IPS DF 4.7 (cell line): ENCODE measurements around the gene BTBD6.

Experiments
- DNase-seq: peaks from one replicate; pipeline ENCODE4 v3.0.0-alpha.2; 2013; ENCODE audit warnings: low spot score; ENCODE audit errors: extremely low read depth

The BTBD6 gene

DNA sequence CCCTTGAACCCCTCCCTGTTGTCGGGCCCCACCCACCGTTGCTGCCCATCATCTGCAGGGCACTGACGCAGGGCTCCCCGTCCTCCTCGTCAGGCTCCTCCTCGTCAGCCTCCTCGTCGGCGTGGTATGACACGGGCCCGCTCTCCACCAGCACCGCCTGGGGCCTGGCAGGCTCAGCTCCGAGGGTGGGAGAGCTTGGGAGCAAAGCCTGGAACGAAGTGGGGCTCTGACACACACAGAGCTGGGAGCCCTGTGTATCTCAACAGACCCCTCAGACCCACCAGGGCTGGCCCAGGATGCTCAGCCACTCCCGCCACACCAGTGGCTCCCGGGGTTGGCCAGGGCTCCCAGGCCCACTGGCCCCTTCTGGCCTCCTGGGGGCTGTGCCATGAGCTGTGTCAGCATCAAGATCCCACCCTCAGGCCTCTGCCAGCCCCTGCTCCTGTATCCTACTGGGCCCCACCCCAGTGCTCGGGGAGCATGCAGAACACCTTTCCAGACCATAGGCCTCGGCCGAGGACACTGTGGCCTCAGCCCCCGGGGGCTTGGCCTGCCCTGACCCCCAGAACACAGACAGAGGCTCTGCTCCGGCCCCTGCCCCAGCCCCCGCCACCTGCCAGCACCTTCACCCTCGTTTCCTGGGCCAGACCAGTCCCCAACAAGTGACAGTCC lies 37.1 kb upstream of the BTBD6 start:
- DNase-seq: no peak

- no peak for DNase-seq
Observed at GRCh38 chr14:105211758-105212089, 36.6 kb upstream of the BTBD6 start.

- DNase-seq: no peak
Observed at GRCh38 chr14:105212541-105213300, 35.6 kb upstream of the BTBD6 start.

- no peak for DNase-seq
Observed at GRCh38 chr14:105213361-105213760, 35.0 kb upstream of the BTBD6 start.

DNA sequence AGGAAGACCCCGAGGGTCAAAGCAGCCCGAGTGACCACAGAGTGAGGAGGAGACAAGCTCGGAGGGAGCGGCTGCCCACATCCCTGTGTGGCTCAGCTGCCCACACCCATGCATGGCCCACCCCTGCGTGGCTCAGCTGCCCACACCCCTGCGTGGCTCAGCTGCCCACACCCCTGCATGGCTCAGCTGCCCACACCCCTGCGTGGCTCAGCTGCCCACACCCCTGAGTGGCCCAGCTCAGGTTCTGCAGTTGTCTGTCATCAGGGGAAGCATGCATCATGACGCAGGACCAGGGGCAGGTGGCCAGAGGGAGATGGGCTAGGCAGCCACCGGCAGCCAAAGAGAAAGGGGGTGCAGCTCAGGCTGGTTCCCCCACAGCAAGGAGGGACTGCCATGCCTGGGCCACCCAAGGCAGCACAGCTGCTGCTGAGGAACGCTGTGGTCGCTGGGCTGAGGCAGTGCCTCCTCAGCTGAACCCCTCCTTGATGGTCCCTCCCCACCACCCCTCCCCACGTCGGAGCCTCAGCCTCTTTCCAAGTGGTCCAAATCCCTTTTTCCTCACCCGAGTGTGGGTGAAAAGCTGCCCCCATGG lies 33.9 kb upstream of the BTBD6 start:
- DNase-seq: no peak

DNA sequence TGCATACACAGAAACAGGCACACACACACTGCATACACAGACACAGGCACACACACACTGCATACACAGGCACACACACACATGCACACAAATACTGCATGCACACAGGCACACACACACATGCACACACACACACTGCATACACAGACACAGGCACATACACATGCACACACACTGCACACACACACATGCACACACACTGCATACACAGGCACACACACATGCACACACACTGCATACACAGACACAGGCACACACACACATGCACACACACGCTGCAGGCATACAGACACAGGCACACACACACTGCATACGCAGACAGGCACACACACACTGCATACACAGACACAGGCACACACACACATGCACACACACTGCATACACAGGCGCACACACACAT lies 32.7 kb upstream of the BTBD6 start:
- no peak for DNase-seq

DNA sequence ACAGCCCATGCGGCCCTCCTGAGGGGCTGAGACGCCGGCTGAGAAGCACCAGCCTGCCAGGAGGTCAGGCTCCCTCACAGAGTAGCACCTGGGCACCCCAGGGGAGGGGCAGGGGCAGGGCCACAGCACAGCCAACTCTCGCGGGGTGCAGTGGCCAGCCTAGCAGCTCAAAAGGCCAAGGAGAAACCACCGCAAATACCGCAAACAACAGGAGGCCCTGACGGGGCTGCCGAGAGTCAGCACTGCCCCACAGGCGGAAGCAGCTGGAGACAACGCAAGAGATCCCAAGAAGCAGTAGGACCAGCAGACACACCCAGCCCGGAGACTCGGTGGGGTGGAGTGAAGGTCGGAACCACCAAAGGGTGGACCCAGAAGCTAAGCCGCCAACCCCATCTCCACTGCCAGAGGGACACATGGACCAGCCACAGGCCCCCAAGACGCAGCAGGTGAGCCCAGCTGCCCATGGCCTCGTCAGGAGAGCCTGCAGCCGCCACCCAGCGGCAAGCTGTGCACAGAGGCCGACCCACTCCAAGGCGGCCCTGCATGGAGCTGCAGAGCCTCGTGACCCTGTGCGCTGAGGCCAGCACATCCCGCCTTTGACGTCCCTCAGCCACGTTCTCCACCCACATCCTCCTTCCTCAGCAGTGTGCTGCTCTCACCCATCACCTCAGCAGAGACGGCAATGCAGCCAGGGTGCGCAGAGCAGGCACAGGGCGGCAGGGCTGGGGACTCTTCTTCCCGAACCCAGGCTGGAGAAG lies 31.7 kb upstream of the BTBD6 start:
- DNase-seq: no peak

GRCh38 chr14:105217774-105218173 lies 30.6 kb upstream of the BTBD6 start:
- no peak for DNase-seq

DNA sequence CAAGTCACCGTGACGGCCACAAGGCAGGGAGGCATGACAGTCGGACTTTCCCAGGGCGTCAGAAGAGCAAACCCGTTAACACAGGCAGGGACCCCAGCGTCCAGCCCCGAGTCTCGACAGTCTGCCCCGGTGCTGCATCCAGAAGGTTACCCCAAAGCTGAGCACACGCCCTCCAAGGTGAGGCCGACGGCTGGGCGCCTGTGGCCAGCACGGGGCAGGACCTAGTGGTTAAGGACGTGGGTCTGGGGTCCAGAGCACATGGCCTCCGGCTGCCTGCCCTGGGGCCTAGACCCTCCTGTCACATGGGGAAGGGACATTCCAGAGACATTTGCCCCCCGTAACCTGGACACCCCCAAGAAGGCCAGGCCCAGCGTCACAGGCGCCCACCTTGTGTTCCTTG lies 29.7 kb upstream of the BTBD6 start:
- no peak for DNase-seq

DNA sequence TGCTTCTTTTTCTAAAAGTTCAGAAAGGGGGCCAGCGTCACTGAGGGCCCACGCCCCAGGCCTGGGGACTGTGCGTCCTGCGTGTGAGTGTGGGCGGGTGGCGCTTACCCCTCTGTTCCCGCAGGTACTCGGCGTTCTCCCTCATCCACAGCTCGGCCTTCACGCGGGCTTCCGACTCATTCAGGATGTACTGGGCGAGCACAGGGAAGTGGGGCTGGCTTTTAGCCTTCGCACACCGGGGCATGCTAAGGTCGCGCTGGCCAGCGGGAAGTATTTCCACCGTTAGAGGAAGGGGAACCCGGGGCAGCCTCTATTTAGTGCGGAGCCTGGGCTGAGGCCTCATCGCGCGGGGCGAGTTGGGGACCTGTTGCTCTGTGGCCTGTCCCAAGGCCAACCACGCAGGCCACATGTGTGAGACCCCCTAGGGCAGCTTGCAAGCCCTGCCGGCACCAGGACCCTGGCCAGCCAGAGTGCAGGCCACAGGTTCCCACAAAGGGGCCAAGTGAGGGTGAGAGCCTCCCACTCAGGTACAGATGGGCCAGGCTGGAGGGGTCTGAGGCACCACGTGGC lies 29.2 kb upstream of the BTBD6 start:
- no peak for DNase-seq

- DNase-seq: no peak
Observed at GRCh38 chr14:105219753-105220152, 28.6 kb upstream of the BTBD6 start.

GRCh38 chr14:105220699-105221597 lies 27.4 kb upstream of the BTBD6 start:
- DNase-seq: no peak

DNA sequence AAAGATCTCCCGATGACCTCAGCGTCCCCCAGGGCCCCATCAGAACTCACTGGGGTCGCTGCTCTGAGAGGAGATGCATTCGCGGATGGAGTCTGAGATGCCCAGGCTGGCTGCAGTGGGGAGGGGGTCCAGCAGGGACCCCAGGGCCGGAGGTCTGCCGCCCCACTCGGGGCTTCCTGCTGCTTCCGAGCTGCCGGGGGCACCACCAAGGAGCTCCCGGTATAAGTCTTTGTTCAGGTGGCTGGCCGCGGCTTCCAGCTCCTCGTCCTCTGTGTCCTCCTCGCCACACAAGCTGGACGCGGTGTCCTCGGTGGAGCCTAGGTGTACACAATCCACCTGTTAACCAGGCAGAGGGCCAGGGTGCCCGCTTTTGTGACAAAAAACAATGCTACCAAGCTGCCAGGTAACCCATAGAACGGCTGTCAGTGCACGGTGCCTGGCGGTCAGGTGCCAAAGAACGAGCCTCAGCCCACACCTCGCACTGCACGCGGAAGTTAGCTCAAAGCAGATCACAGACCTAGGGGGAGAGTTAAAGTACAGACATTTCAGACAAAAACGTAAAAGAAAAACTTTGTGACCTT lies 26.6 kb upstream of the BTBD6 start:
- DNase-seq: no peak

DNA sequence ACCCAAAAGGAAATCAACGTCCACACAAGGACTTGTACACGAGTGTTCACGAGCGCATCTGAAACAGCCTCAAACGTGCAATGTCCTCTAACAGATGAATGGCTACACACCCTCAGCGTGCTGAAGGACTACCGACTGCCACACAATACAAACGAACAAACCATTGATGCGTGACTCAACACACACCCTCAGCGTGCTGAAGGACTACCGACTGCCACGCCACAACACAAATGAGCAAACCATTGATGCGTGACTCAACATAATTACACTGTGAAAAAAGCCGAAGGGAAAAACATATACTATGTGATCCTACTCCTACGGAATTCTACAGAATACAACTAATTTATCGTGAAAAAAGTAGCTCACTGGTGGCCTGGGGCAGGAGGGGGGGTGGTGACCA lies 25.1 kb upstream of the BTBD6 start:
- DNase-seq: no peak

DNA sequence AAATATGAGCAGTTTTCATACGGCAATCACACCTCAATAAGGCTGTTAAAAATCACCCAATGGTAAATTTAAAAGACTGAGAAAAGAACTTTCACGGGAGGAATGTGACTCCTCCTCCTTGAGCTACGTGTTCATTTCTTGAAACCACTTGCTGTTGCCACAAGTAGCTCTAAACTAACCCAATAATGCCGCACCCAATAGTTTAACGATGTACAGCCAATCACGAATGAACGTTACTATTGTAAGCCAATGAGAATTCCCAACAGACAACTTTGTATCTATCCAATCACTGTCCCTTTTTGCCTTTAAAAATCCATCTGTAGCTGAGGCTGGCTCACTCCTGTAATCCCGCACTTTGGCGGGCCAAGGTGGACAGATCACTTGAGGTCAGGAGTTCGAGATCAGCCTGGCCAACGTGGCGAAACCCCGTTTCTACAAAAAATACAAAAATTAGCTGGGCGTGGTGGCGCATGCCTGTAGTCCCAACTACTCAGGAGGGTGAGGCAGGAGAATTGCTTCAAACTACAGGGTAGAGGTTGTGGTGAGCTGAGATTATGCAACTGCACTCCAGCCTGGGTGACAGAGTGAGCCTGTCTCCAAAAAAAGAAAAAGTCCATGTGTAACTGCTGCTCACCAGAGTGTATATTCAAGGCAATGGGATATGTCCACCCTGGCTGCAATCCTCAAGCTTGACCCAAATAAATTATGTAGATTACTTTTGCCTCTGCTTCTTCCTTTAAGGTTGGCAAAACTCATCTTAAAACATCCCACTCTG lies 24.4 kb upstream of the BTBD6 start:
- DNase-seq: no peak

- no peak for DNase-seq
Observed at GRCh38 chr14:105224845-105225570, 23.3 kb upstream of the BTBD6 start.

- DNase-seq: no peak
Observed at GRCh38 chr14:105226198-105226597, 22.1 kb upstream of the BTBD6 start.

DNA sequence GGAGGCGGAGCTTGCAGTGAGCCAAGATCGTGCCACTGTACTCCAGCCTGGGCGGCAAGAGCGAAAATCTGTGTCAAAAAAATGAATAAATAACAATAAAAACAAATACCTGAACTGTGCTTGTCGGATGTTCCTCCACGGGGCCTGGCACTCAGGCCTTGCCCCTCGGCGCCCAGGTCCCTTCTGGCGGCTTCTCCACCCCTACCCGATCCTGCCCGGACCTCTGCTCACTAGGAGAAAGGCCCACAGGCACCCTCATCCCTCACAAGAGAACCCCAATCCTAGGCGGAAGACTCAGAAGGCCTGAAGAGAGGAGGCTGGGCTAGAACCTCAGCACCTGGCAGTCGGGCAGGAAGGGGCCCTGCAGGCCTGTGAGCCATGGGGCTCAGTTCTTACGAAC lies 21.0 kb upstream of the BTBD6 start:
- no peak for DNase-seq

DNA sequence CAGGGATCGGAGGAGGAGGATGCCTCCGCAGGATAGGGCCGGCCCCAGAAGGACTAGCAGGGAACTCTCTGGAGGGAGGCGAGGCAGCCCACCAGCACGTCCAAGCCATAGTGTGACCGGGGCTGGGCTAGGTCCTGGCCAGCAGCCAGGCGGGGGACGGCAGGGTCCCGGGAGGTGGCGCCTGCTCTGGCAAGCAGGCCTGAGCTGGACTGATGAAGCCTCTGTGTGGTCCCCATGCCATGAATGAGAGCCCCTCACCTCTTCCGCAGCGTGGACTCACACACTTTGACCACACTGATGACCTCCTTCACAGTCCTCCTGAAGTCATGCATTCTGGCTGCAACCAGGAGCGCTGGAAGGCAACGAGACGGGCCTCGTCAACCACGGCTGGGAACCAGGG lies 19.8 kb upstream of the BTBD6 start:
- DNase-seq: no peak
